BE2C (cell line): Measurements from ENCODE around the gene FAM98C. TPM values are rescaled to one million over a fixed set of nuclear protein-coding genes. Genes with fewer than 3 reads are reported as not detected.

Experiments used
- DNase-seq: peaks from one replicate; pipeline ENCODE4 v3.0.0-alpha.2; 2020
- H3K27me3 ChIP-seq: fragments of 250-450 bp; sonication (Bioruptor Pico); 2 replicates; pipeline ENCODE4 v1.5.1; 2020; ENCODE audit warnings: mild to moderate bottlenecking
- H3K36me3 ChIP-seq: fragments of 250-450 bp; sonication (Bioruptor Pico); 2 replicates; pipeline ENCODE4 v1.5.1; 2020; ENCODE audit warnings: mild to moderate bottlenecking
- H3K4me1 ChIP-seq: fragments of 250-450 bp; sonication (Bioruptor Pico); 2 replicates; pipeline ENCODE4 v1.5.1; 2020
- H3K4me3 ChIP-seq: 2 replicates; pipeline ENCODE4 v1.5.1; 2011; ENCODE audit warnings: low read depth, low read length
- H3K9me3 ChIP-seq: fragments of 250-450 bp; sonication (Bioruptor Pico); 2 replicates; pipeline ENCODE4 v1.5.1; 2020
- polyA plus RNA-seq: library from polyadenylated mRNA; unstranded; fragments of >200 nt; gene quantifications from one replicate; pipeline ENCODE4 v1.2.1, GENCODE V29; 2012; ENCODE audit warnings: low read depth, missing spikeins; ENCODE audit not compliant: insufficient read length, insufficient read depth
- TF ChIP-seq, protein P1 (sequence below): IDR thresholded peaks from 2 replicates; pipeline ENCODE4 v1.5.1; 2012; ENCODE audit warnings: mild to moderate bottlenecking, low read depth, low read length

Gene FAM98C
- polyA plus RNA-seq: 32.1 TPM

DNA sequence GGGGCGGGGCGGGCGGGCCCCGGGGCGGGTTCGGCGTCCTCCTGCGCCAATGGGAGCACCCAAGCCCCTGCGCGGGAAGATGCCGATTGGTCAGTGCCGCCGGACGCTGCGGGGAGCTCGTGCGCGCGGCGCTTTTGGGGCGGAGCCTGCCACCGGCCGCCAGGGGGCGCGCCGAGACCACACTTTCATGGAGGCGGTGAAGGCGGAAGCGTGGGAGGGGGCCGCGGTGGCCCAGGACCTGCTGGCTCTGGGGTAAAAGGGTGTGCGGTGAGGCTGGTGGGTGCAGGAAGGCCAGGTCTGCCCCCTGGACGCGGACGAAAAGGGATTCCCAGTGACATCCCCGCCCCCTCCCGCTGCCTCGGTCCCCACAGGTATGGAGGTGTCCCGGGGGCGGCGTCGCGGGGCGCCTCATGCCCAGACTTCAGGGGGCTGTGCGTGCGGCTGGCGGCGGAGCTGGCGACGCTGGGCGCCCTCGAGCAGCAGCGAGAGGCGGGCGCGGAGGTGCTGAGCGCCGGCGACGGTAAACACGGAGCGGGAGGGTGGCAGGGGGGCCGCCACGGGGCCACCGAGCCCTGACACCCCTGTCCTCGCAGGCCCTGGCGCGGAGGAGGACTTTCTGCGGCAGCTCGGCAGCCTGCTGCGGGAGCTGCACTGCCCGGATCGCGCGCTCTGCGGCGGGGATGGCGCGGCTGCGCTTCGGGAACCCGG, at the start of gene FAM98C:
FAM98C (plus strand) TSS at position 127 of the 708 bp plus-strand sequence; CDS start at position 188, 61 bp downstream.
- peak; percentile 97 for DNase-seq

DNA sequence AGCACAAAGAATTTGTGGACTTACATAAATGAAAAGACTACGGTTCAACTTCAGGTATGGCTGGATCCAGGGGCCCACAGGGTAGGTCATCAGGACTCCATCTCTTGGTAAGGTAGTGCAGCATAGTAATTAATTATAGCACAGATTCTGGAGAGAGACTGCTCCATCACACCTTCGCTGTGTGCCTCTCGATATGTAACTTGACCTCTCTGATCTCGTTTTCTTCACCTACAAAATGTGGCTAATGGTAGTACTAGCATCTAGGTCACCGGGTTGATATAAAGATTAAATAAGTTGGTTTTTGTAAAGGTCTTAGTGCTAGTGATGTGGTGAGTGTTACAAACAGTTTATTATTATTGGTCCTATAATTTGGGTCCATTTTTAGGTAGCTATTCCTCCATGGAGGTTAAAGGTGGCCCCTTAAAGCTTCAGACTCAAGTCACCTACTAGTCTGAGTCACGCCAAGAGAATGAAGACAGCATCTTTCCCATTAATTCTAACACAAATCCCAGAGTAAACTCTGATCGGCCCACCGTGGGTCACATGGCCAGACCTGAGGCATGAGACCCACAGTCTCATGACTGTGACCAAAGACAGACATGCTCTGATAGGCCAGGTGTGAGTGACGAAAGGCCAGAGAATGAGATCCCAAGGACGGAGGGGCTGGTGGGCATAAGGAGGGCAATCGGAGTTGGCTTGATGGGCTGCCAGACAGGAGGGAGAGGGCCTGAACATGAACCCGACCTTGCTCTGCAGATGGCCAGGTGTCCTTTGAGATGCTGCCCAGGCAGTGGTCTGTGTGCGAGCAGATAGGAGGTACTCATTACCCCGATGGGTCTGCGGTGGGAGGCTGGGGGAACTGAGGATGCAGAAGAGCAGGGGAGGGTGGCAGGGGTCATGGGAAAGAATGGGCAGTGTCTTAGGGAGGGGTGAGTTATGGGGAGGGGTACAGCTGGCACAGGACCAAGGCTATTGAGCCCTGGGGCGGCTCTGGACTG, 46.9 kb upstream of the FAM98C start:
- Histone ChIP-seq H3K36me3 (no peaks in the 10 kb centered on the region), H3K4me3 (no peak overlapping the region), H3K4me1 (no peaks in the 10 kb centered on the region), H3K27me3 (peaks cover 33% of the 10 kb centered on the region), H3K9me3 (no peaks in the 10 kb centered on the region)
- DNase-seq: no peak
- TF ChIP-seq, protein P1, sequence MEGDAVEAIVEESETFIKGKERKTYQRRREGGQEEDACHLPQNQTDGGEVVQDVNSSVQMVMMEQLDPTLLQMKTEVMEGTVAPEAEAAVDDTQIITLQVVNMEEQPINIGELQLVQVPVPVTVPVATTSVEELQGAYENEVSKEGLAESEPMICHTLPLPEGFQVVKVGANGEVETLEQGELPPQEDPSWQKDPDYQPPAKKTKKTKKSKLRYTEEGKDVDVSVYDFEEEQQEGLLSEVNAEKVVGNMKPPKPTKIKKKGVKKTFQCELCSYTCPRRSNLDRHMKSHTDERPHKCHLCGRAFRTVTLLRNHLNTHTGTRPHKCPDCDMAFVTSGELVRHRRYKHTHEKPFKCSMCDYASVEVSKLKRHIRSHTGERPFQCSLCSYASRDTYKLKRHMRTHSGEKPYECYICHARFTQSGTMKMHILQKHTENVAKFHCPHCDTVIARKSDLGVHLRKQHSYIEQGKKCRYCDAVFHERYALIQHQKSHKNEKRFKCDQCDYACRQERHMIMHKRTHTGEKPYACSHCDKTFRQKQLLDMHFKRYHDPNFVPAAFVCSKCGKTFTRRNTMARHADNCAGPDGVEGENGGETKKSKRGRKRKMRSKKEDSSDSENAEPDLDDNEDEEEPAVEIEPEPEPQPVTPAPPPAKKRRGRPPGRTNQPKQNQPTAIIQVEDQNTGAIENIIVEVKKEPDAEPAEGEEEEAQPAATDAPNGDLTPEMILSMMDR: no peak

More for the DNA sequence above, at the start of gene FAM98C:
- Histone ChIP-seq H3K9me3 (no peaks in the 10 kb centered on the region), H3K4me1 (no peaks in the 10 kb centered on the region), H3K27me3 (no peaks in the 10 kb centered on the region; the same call in 1 of the 2 replicates), H3K36me3 (no peaks in the 10 kb centered on the region), H3K4me3 (peak within 1 kb of the TSS; percentile 69)
- TF ChIP-seq, protein P1: peak; percentile 82

DNA sequence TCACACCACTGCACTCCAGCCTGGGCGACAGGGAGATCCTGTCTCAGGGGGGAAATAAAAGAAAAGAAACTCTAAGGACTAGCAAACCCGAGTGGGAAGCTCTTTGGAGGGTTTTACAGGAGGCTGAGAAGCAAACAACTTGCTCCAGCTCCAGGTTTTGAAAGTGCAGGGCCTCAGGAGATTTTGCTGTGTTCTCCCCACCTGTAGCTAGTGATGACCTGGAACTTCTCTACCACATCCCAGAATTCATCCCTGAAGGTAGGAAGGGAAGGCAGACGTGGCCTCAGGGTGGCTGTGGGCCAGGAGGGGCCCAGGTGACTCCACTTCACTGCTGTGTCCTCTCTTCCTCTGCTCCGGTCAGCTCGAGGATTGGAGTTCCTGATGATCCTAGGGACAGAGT, 44.8 kb upstream of the FAM98C start:
- no peaks in the 10 kb centered on the region for H3K4me1 ChIP-seq
- TF ChIP-seq, protein P1: no peak
- H3K36me3 ChIP-seq: no peaks in the 10 kb centered on the region
- DNase-seq: no peak
- H3K9me3 ChIP-seq: no peaks in the 10 kb centered on the region
- H3K4me3 ChIP-seq: no peak overlapping the region
- H3K27me3 ChIP-seq: peaks cover 39% of the 10 kb centered on the region

DNA sequence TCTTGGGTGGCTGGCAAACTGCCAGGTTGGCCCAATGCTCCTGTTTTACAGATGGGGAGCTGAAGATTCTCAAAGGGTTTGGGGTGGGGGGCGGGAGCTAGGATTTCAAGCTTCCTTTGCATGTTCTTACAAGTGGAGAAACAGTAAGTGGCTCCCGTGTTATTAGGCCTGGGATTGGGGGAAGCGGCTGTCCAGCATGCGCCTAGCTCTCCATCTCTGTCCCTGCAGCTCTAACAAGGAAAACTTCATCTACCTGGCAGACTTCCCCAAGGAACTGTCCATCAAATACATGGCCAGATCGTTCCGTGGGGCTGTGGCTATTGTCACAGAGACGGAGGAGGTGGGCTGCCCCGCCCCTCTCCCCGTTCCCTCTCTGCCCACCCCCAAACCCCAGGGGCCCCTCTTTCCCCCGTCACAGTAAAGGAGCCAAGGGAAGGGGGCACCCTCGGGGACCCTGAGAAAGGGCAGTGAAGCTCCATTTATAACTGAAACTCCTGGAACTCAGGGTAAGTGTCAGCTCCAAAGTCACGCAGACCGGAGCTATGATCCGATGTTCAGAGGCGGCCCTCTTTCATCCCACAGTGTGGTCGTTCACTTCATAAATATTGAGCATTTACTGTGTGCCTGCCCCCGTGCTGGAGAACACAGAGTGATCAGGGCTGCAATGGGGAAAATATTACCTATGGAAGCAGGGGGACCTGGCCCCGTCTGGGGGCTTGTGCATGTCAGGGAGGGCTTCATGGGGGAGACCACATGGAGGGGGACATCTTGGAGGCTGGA, 43.5 kb upstream of the FAM98C start:
- Histone ChIP-seq H3K27me3 (peaks cover 39% of the 10 kb centered on the region), H3K9me3 (no peaks in the 10 kb centered on the region), H3K4me3 (no peak overlapping the region), H3K36me3 (no peaks in the 10 kb centered on the region), H3K4me1 (no peaks in the 10 kb centered on the region)
- TF ChIP-seq, protein P1: no peak
- DNase-seq: no peak

DNA sequence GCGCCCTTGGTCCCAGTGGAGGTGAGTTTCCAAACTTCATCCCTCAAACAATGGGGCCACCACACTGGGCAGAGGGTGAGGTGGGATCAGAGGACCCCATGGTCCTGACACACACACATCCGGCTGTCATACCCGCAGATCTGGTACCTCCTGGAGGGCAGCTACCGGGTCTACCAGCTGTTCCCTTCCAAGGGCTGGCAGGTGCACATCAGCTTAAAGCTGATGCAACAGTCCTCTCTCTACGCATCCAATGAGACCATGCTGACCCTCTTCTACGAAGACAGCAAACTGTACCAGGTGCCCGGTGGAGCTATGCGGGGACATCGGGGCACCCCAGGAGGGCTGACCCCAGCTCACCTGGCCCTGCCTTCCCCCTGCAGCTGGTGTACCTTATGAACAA, 42.5 kb upstream of the FAM98C start:
- H3K4me3 ChIP-seq: no peak overlapping the region
- H3K27me3 ChIP-seq: peaks cover 39% of the 10 kb centered on the region
- H3K4me1 ChIP-seq: no peaks in the 10 kb centered on the region
- H3K9me3 ChIP-seq: no peaks in the 10 kb centered on the region
- TF ChIP-seq, protein P1: no peak
- DNase-seq: no peak
- H3K36me3 ChIP-seq: no peaks in the 10 kb centered on the region
